SU-DHL-6 (cell line): ENCODE measurements around the gene NFRKB.
"Not testable (repeated sequence)": the region's sequence is repeated elsewhere in the genome, so short reads cannot be mapped to it uniquely, and the experiment has no call there.

Experiments
- H2AFZ ChIP-seq: fragments of 200-600 bp; sonication (generic); 2 replicates; pipeline ENCODE4 v1.6.1; 2014; ENCODE audit warnings: low read depth, mild to moderate bottlenecking, moderate library complexity, mixed read lengths, antibody characterized with exemption, low read length; ENCODE audit not compliant: severe bottlenecking
- H3F3A ChIP-seq: fragments of 200-600 bp; shearing (Covaris generic); 2 replicates; pipeline ENCODE4 v1.6.0; 2016; ENCODE audit warnings: antibody characterized with exemption, mild to moderate bottlenecking; ENCODE audit not compliant: insufficient read depth
- H3K27ac ChIP-seq: fragments of 200-600 bp; sonication (generic); 2 replicates; pipeline ENCODE4 v1.5.1; 2016; ENCODE audit warnings: low read depth, mild to moderate bottlenecking, low read length, moderate library complexity, mixed read lengths
- H3K27me3 ChIP-seq: fragments of 200-600 bp; sonication (generic), shearing (Covaris generic); 2 replicates; pipeline ENCODE4 v1.6.0; 2014; ENCODE audit warnings: mild to moderate bottlenecking, low read length
- H3K36me3 ChIP-seq: fragments of 200-600 bp; sonication (generic); 2 replicates; pipeline ENCODE4 v1.6.1; 2014; ENCODE audit warnings: mild to moderate bottlenecking, low read length, mixed read lengths
- H3K4me2 ChIP-seq: fragments of 300-600, 200-600 bp; shearing (Covaris generic), sonication (generic); 2 replicates; pipeline ENCODE4 v1.6.0; 2014; ENCODE audit warnings: low read length, low read depth, mild to moderate bottlenecking; ENCODE audit not compliant: poor library complexity, severe bottlenecking
- H3K4me3 ChIP-seq: fragments of 200-600 bp; sonication (generic); 2 replicates; pipeline ENCODE4 v1.5.1; 2014; ENCODE audit warnings: antibody characterized with exemption, low read length, mild to moderate bottlenecking, mixed read lengths; ENCODE audit not compliant: insufficient read depth, poor library complexity, severe bottlenecking
- H3K79me2 ChIP-seq: fragments of 200-600 bp; sonication (generic); 2 replicates; pipeline ENCODE4 v1.6.1; 2014; ENCODE audit warnings: mild to moderate bottlenecking, low read length, moderate library complexity; ENCODE audit not compliant: insufficient read depth
- H3K9ac ChIP-seq: fragments of 200-600 bp; sonication (generic); 2 replicates; pipeline ENCODE4 v1.7.0; 2014; ENCODE audit warnings: mild to moderate bottlenecking, low read length
- H3K9me2 ChIP-seq: fragments of 200-600 bp; sonication (generic); replicated peaks from 2 replicates; pipeline ENCODE4 v1.6.1; 2014; ENCODE audit warnings: low read length; ENCODE audit not compliant: insufficient read depth
- H3K9me3 ChIP-seq: fragments of 200-600 bp; sonication (generic); 2 replicates; pipeline ENCODE4 v1.6.1; 2014; ENCODE audit warnings: low read length, mixed read lengths; ENCODE audit not compliant: insufficient read depth
- H4K20me1 ChIP-seq: fragments of 200-600 bp; sonication (generic); 2 replicates; pipeline ENCODE4 v1.6.1; 2014; ENCODE audit warnings: low read depth, mild to moderate bottlenecking, antibody characterized with exemption, low read length, moderate library complexity, mixed read lengths
- EZH2phosphoT487 ChIP-seq: fragments of 200-600 bp; sonication (generic), shearing (Covaris generic); conservative IDR thresholded peaks from 2 replicates; pipeline ENCODE4 v1.6.1; 2018; ENCODE audit warnings: mild to moderate bottlenecking, antibody characterized with exemption, low read length, moderate library complexity, mixed read lengths
- TF ChIP-seq, protein P1 (sequence below): fragments of 200-600 bp; sonication (generic); IDR thresholded peaks from one replicate; pipeline ENCODE4 v1.5.1; 2017; ENCODE audit warnings: antibody characterized with exemption, mild to moderate bottlenecking, low read length, moderate library complexity; ENCODE audit not compliant: insufficient read depth, poor library complexity, severe bottlenecking

Gene NFRKB

DNA sequence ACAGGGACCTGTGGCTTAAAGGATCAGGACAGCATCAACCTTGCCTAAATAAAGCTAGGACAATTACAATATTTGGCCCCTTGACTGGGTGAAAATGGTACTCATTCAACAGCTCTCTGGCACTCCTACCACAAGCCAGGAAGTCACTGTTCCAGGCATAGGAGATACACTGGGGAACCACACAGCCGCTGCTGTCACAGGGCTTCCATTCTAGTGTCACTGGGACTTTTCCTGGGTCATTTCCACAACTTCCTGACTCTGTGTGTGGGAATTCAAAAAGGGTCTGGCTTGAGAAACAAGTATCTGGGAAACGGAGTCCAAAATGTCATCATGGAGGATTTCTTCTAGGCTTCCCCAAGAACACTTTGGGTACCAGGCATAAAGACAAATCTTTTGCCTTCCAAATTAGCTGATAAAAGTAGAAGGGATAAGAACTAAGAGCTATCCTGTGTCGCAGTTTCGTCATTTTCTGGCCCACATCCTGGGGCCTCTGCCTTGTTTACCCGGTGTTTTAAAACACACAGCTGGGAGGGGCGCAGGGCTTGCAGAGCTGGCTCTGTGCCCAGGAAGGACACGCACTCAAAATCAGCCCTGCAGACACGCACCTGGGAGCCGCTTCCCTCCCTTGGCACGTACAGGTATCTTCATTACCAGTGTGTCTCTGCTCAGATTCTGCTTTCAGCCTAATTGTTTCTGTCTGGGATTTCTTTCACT lies 41.7 kb downstream of the NFRKB start:
- H3F3A ChIP-seq, result no peaks in the 10 kb centered on the region
- no peak overlapping the region for H3K27ac ChIP-seq
- no peak overlapping the region for H3K4me2 ChIP-seq
- H3K36me3 ChIP-seq, result no peaks in the 10 kb centered on the region
- H3K79me2 ChIP-seq, result no peaks in the 10 kb centered on the region
- H3K9me3 ChIP-seq, result no peaks in the 10 kb centered on the region
- no peak overlapping the region for H2AFZ ChIP-seq
- no peaks in the 10 kb centered on the region for H3K27me3 ChIP-seq
- no peak overlapping the region for H3K4me3 ChIP-seq
- H4K20me1 ChIP-seq, result no peaks in the 10 kb centered on the region
- no peak for TF ChIP-seq EZH2phosphoT487
- no peak overlapping the region for H3K9ac ChIP-seq
- H3K9me2 ChIP-seq, result no peaks in the 10 kb centered on the region

DNA sequence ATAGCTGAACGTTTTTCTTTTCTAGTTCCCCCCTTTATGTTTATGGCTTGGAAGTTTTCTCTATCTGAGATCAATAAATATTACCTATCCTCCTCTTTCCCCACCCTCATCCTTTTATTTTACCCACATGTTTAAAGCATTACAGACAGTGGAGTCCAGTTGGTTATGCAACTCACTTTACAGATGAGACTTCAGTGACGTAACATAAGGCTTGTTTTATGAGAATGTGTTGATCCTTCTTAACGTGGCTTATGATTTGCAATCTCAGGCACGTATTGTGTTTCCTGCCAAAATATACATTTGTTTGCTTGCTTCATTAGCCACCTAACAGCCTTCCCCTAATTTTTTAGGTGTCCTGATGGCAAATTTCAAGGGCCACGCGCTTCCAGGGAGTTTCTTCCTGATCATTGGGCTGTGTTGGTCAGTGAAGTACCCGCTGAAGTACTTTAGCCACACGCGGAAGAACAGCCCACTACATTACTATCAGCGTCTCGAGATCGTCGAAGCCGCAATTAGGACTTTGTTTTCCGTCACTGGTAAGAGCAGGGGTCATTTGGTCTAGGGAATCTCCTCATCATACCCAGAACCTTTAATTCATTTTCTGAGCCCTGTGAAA lies 43.1 kb downstream of the NFRKB start:
- no peak overlapping the region for H2AFZ ChIP-seq
- no peaks in the 10 kb centered on the region for H4K20me1 ChIP-seq
- no peaks in the 10 kb centered on the region for H3K9me2 ChIP-seq
- H3K9ac ChIP-seq, result no peak overlapping the region
- H3K27ac ChIP-seq, result no peak overlapping the region
- H3K4me2 ChIP-seq, result no peak overlapping the region
- no peaks in the 10 kb centered on the region for H3K79me2 ChIP-seq
- TF ChIP-seq, protein P1, sequence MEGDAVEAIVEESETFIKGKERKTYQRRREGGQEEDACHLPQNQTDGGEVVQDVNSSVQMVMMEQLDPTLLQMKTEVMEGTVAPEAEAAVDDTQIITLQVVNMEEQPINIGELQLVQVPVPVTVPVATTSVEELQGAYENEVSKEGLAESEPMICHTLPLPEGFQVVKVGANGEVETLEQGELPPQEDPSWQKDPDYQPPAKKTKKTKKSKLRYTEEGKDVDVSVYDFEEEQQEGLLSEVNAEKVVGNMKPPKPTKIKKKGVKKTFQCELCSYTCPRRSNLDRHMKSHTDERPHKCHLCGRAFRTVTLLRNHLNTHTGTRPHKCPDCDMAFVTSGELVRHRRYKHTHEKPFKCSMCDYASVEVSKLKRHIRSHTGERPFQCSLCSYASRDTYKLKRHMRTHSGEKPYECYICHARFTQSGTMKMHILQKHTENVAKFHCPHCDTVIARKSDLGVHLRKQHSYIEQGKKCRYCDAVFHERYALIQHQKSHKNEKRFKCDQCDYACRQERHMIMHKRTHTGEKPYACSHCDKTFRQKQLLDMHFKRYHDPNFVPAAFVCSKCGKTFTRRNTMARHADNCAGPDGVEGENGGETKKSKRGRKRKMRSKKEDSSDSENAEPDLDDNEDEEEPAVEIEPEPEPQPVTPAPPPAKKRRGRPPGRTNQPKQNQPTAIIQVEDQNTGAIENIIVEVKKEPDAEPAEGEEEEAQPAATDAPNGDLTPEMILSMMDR, result no peak
- TF ChIP-seq EZH2phosphoT487, result no peak
- H3K9me3 ChIP-seq, result no peaks in the 10 kb centered on the region
- H3K36me3 ChIP-seq, result no peaks in the 10 kb centered on the region
- no peak overlapping the region for H3K4me3 ChIP-seq
- H3K27me3 ChIP-seq, result no peaks in the 10 kb centered on the region
- H3F3A ChIP-seq, result no peaks in the 10 kb centered on the region

DNA sequence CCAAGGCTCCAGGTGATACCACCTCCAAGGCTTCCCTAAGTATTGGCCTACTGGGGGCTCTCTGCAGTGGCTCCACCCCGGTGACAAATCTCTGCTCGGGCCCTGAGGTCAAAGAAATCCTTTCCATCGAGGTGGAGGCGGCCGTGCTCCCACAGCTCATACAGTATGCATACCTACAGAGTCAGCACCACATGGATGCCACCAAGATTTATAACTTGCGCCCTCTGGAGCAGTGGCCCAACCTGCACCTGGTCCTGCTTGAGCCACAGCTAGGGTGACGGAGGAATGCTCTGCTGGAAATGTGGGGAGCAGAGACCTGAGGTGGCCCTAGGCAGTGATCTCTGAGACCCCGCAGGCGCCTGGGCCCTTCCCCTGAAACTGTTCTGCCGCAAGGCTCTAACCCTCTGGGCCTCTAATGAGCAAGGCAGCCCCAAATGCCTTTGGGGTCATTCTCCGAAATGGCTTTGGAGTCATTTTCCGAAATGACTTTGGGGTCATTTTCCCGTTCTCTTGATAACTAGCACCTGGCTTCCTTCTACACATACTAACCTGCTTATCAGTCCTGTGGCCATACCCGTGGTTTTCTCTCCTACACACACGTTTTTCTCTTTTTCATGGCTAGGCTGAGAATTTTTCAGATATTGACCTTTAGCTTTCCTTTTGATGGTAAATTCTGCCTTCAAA lies 45.8 kb downstream of the NFRKB start:
- Histone ChIP-seq H3K27me3 (no peaks in the 10 kb centered on the region), H3K9me3 (no peaks in the 10 kb centered on the region), H3K4me3 (no peak overlapping the region), H3K27ac (no peak overlapping the region), H3F3A (no peaks in the 10 kb centered on the region), H3K4me2 (no peak overlapping the region), H3K9me2 (no peaks in the 10 kb centered on the region), H3K79me2 (no peaks in the 10 kb centered on the region), H2AFZ (no peak overlapping the region), H4K20me1 (no peaks in the 10 kb centered on the region), H3K9ac (no peak overlapping the region), H3K36me3 (no peaks in the 10 kb centered on the region)
- TF ChIP-seq, protein P1, result no peak
- no peak for TF ChIP-seq EZH2phosphoT487

DNA sequence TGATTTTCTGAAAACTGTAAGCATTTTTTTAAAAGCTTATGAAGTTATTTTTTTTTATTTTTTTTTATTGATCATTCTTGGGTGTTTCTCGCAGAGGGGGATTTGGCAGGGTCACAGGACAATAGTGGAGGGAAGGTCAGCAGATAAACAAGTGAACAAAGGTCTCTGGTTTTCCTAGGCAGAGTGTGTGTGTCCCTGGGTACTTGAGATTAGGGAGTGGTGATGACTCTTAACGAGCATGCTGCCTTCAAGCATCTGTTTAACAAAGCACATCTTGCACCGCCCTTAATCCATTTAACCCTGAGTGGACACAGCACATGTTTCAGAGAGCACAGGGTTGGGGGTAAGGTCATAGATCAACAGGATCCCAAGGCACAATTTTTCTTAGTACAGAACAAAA lies 48.0 kb downstream of the NFRKB start:
- H3K9ac ChIP-seq, H3K9me2 ChIP-seq, H3K79me2 ChIP-seq, H4K20me1 ChIP-seq, H3F3A ChIP-seq, H3K27me3 ChIP-seq, H3K27ac ChIP-seq, H3K4me2 ChIP-seq, H2AFZ ChIP-seq, H3K4me3 ChIP-seq, H3K9me3 ChIP-seq, H3K36me3 ChIP-seq: not testable (repeated sequence)
